Ishikawa (cell line): ENCODE measurements around the gene INS.

ENCODE experiments used
- CEBPB ChIP-seq: IDR thresholded peaks from 2 replicates; pipeline ENCODE4 v1.6.1; 2012
- CREB1 ChIP-seq: IDR thresholded peaks from 2 replicates; pipeline ENCODE4 v1.6.1; 2012; ENCODE audit warnings: low read depth
- EP300 ChIP-seq: IDR thresholded peaks from 2 replicates; pipeline ENCODE4 v1.6.1; 2012; ENCODE audit warnings: borderline replicate concordance
- MAX ChIP-seq: IDR thresholded peaks from 2 replicates; pipeline ENCODE4 v1.6.1; 2012
- NFIC ChIP-seq: IDR thresholded peaks from 2 replicates; pipeline ENCODE4 v1.6.1; 2012
- RAD21 ChIP-seq: IDR thresholded peaks from 2 replicates; pipeline ENCODE4 v1.6.1; 2012; ENCODE audit warnings: low read depth
- REST ChIP-seq: IDR thresholded peaks from 2 replicates; pipeline ENCODE4 v1.6.1; 2012; ENCODE audit warnings: low read depth, mild to moderate bottlenecking
- TAF1 ChIP-seq: IDR thresholded peaks from 2 replicates; pipeline ENCODE4 v1.6.1; 2012; ENCODE audit warnings: low read depth, mild to moderate bottlenecking
- TCF12 ChIP-seq: IDR thresholded peaks from 2 replicates; pipeline ENCODE4 v1.6.1; 2012; ENCODE audit warnings: low read depth
- USF1 ChIP-seq: IDR thresholded peaks from 2 replicates; pipeline ENCODE4 v1.6.1; 2012
- YY1 ChIP-seq: IDR thresholded peaks from 2 replicates; pipeline ENCODE4 v1.6.1; 2012; ENCODE audit warnings: low read depth
- ZBTB7A ChIP-seq: IDR thresholded peaks from 2 replicates; pipeline ENCODE4 v1.6.1; 2012; ENCODE audit warnings: low read depth

GRCh38 chr11:2121227-2122130 is 39.5 kb downstream of the INS start:
- no peak for TF ChIP-seq YY1
- no peak for TF ChIP-seq TAF1
- TF ChIP-seq REST, result no peak
- TF ChIP-seq NFIC, result no peak
- no peak for TF ChIP-seq EP300
- TF ChIP-seq CEBPB, result no peak
- no peak for TF ChIP-seq RAD21
- TF ChIP-seq USF1, result no peak
- TF ChIP-seq TCF12, result no peak
- no peak for TF ChIP-seq ZBTB7A
- TF ChIP-seq MAX, result no peak
- no peak for TF ChIP-seq CREB1
